Measurements from ENCODE around the gene CABLES1. TPM values are rescaled to one million over a fixed set of nuclear protein-coding genes. Genes with fewer than 3 reads are reported as not detected.

CABLES1 gene
- polyA plus RNA-seq, 2 of the 4 experiments (the other 2 are of a cell fraction), result 4.5 to 8.6 TPM

DNA sequence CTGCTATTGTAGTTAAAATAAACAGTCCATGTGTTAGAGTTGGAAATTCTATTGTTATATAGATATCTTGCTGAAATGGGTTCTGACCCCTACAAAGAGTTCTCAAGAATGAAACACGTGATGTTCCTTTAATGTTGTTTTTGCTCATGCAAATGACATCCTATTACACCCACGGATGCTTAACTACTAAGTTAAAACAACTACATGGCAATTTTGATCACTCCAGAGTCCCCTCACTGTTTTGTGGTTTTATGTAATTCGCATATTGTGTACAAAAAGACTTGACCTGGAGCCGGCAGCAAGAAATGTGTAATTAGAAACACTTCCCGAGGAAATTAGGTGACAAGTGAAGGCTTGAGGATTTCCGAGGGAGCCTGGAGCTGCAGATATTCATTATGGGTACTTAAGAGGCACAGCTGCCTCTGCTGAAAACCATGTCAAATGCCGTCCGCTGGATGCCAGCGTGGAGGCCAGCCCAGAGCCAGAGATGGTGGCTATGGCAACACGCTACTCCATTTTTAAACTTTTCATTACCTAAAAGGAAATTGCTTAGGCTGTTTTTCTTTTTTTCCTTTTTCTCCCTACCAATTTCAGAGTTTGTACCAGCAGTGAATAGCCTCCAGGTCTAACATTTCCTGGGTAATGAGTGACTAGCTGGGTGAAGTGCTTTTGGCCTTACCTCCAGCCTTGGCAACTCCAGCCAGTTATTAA lies 21.0 kb upstream of the CABLES1 start:
- DNase-seq (ENCODE audit: low read depth in 1 of 2, low spot score in 1 of 2), result no peak
- no peak for FAIRE-seq
- Histone ChIP-seq H3K27ac (peak overlapping the region; percentile 81 to 86), H3K4me2 (peak overlapping the region; percentile 78), H3K9me3 (peaks cover 5% of the 10 kb centered on the region; the same call in 1 of the 3 replicates), H3K4me3 (no peak overlapping the region; the same call in 2 of the 3 replicates), H3K4me1 (peaks cover 36% of the 10 kb centered on the region)
- TF ChIP-seq, protein P1, sequence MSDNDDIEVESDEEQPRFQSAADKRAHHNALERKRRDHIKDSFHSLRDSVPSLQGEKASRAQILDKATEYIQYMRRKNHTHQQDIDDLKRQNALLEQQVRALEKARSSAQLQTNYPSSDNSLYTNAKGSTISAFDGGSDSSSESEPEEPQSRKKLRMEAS (IDR thresholded peaks at IDR 0.05), result no peak
- no peak for TF ChIP-seq JUNB (IDR thresholded peaks at IDR 0.05)
- TF ChIP-seq, protein P2, sequence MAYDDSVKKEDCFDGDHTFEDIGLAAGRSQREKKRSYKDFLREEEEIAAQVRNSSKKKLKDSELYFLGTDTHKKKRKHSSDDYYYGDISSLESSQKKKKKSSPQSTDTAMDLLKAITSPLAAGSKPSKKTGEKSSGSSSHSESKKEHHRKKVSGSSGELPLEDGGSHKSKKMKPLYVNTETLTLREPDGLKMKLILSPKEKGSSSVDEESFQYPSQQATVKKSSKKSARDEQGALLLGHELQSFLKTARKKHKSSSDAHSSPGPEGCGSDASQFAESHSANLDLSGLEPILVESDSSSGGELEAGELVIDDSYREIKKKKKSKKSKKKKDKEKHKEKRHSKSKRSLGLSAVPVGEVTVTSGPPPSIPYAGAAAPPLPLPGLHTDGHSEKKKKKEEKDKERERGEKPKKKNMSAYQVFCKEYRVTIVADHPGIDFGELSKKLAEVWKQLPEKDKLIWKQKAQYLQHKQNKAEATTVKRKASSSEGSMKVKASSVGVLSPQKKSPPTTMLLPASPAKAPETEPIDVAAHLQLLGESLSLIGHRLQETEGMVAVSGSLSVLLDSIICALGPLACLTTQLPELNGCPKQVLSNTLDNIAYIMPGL (CRISPR knock-in tag; IDR thresholded peaks at IDR 0.05; ENCODE audit: borderline replicate concordance), result no peak
- TF ChIP-seq RNF2 (IDR thresholded peaks at IDR 0.05; ENCODE audit: borderline replicate concordance, low read depth), result no peak
- TF ChIP-seq ESRRA (IDR thresholded peaks at IDR 0.05; ENCODE audit: borderline replicate concordance, low read length), result no peak
- TF ChIP-seq FOSL2 (IDR thresholded peaks at IDR 0.05), result no peak
- TF ChIP-seq FOSL2 (CRISPR knock-in tag; IDR thresholded peaks at IDR 0.05), result no peak
- TF ChIP-seq, protein P3, sequence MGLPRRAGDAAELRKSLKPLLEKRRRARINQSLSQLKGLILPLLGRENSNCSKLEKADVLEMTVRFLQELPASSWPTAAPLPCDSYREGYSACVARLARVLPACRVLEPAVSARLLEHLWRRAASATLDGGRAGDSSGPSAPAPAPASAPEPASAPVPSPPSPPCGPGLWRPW (IDR thresholded peaks at IDR 0.05), result no peak
- no peak for TF ChIP-seq ZC3H11A (IDR thresholded peaks at IDR 0.05)
- TF ChIP-seq GATA3 (IDR thresholded peaks at IDR 0.05; ENCODE audit: borderline replicate concordance), result no peak
- TF ChIP-seq JUN (IDR thresholded peaks at IDR 0.05), result no peak
- no peak for TF ChIP-seq E2F6 (IDR thresholded peaks at IDR 0.05; ENCODE audit: borderline replicate concordance, low read depth)
- TF ChIP-seq FOXS1 (CRISPR knock-in tag; IDR thresholded peaks at IDR 0.05), result no peak
- TF ChIP-seq MYC (IDR thresholded peaks at IDR 0.05; ENCODE audit: borderline replicate concordance, low read length), result no peak
- TF ChIP-seq TP53 (CRISPR knock-in tag; IDR thresholded peaks at IDR 0.05), result no peak
- TF ChIP-seq SREBF2 (IDR thresholded peaks at IDR 0.05), result no peak
- ChIA-PET POLR2A (no interaction called here), CTCF (interaction anchor here (0.6 to 2.1 kb wide), 4 partner anchors 17 to 264 kb away, joined by 3 to 11 read pairs (median 4); no protein-coding TSS in a partner anchor)
- peak; percentile 3 to 9; a peak in 2 of 6 replicates for ATAC-seq
- WGBS (ENCODE audit: missing lambda C conversion rate), result 30% methylated on average over 10 of the region's 10 CpGs

DNA sequence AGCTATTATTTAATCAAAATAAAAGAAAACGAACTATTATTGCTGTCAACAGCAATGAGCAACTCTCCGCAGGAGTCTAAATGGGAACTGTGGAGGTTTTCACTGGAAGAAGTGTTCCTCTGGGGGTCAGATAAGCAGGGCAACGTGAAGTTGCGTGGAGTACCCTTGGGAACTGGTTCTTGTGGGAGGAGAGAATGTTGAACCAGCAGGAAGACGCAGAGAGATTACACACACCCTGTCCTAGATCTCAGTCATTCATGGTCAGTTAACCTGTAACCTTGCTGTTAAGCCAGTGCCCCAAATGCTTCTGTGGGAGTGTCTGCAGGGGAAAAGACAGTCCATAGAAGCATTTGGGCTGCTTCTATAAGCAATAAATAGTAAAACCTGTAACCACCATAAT lies 20.4 kb upstream of the CABLES1 start:
- peak; percentile 78 for ATAC-seq
- 6% methylated on average over 5 of the region's 5 CpGs for WGBS (ENCODE audit: missing lambda C conversion rate)
- peak overlapping the region; percentile 2; the same call in 1 of the 3 replicates for H3K4me3 ChIP-seq

More for the DNA sequence above, 20.4 kb upstream of the CABLES1 start:
- Histone ChIP-seq H3K9me3 (peaks cover 5% of the 10 kb centered on the region; the same call in 1 of the 3 replicates), H3K4me2 (peak overlapping the region; percentile 78), H3K4me1 (peaks cover 36% of the 10 kb centered on the region), H3K27ac (peak overlapping the region; percentile 81 to 86)
- ChIA-PET POLR2A (no interaction called here), CTCF (interaction anchor here (1.3 to 2.1 kb wide), 2 partner anchors 17 to 37 kb away, joined by 5 to 11 read pairs; no protein-coding TSS in a partner anchor)
- FAIRE-seq, result no peak
- TF ChIP-seq CEBPB (IDR thresholded peaks at IDR 0.05) (no peak), FOSB (CRISPR knock-in tag; IDR thresholded peaks at IDR 0.05) (no peak), CHD4 (IDR thresholded peaks at IDR 0.05; ENCODE audit: borderline replicate concordance) (no peak), BCL3 (IDR thresholded peaks at IDR 0.05) (no peak), POLR2AphosphoS2 (conservative IDR thresholded peaks at IDR 0.05; ENCODE audit: low read length) (no peak), ZFP36 (IDR thresholded peaks at IDR 0.05; ENCODE audit: borderline replicate concordance, partially characterized antibody) (no peak), CBX8 (IDR thresholded peaks at IDR 0.05) (no peak), MAFK (IDR thresholded peaks at IDR 0.05; ENCODE audit: partially characterized antibody) (no peak), SREBF2 (IDR thresholded peaks at IDR 0.05) (no peak), FOSL2 (IDR thresholded peaks at IDR 0.05) (no peak), FOSL2 (CRISPR knock-in tag; IDR thresholded peaks at IDR 0.05) (no peak), EHMT2 (IDR thresholded peaks at IDR 0.05; ENCODE audit: low read depth) (no peak), PHF8 (IDR thresholded peaks at IDR 0.05; ENCODE audit: borderline replicate concordance, low read depth) (no peak), KDM5A (IDR thresholded peaks at IDR 0.05) (no peak), RFX5 (IDR thresholded peaks at IDR 0.05) (no peak), TFCP2L1 (CRISPR knock-in tag; IDR thresholded peaks at IDR 0.05) (no peak), ZNF302 (CRISPR knock-in tag; IDR thresholded peaks at IDR 0.05) (no peak), CTCF (IDR thresholded peaks at IDR 0.05) (no peak)
- TF ChIP-seq, protein P4, sequence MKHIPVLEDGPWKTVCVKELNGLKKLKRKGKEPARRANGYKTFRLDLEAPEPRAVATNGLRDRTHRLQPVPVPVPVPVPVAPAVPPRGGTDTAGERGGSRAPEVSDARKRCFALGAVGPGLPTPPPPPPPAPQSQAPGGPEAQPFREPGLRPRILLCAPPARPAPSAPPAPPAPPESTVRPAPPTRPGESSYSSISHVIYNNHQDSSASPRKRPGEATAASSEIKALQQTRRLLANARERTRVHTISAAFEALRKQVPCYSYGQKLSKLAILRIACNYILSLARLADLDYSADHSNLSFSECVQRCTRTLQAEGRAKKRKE (CRISPR knock-in tag; IDR thresholded peaks at IDR 0.05; ENCODE audit: low read depth), result no peak
- peak; percentile 41 to 75 for DNase-seq (ENCODE audit: low read depth in 1 of 2, low spot score in 1 of 2)
